Chondrocyte (in vitro differentiated cells): Measurements from ENCODE around the gene LILRA2. TPM values are rescaled to one million over a fixed set of nuclear protein-coding genes. Genes with fewer than 3 reads are reported as not detected.
"Not testable (repeated sequence)": the region's sequence is repeated elsewhere in the genome, so short reads cannot be mapped to it uniquely, and the experiment has no call there.

Source experiments
- DNase-seq: peaks from one replicate; pipeline ENCODE4 v3.0.0; 2021; ENCODE audit warnings: mixed read lengths, low spot score
- H3K27ac Mint-ChIP-seq: one replicate; pipeline ENCODE4 v1.8.0; 2021; ENCODE audit warnings: mild to moderate bottlenecking, moderate library complexity, mixed read lengths; ENCODE audit not compliant: unreplicated experiment
- H3K27me3 Mint-ChIP-seq: 2 replicates; pipeline ENCODE4 v1.8.0; 2021; ENCODE audit warnings: low read depth, mixed read lengths
- H3K36me3 Mint-ChIP-seq: 2 replicates; pipeline ENCODE4 v1.8.0; 2021; ENCODE audit warnings: low read depth, mixed read lengths
- H3K4me1 Mint-ChIP-seq: 2 replicates; pipeline ENCODE4 v1.8.0; 2021; ENCODE audit warnings: low read depth, mild to moderate bottlenecking, mixed read lengths
- H3K4me3 Mint-ChIP-seq: one replicate; pipeline ENCODE4 v1.8.0; 2021; ENCODE audit warnings: mild to moderate bottlenecking, moderate library complexity, mixed read lengths; ENCODE audit not compliant: unreplicated experiment
- H3K9me3 Mint-ChIP-seq: 2 replicates; pipeline ENCODE4 v1.8.0; 2021; ENCODE audit warnings: low read depth, mixed read lengths
- total RNA-seq: library from RNA; stranded (reverse); gene quantifications from 3 replicates; pipeline ENCODE4 v1.2.1, GENCODE V29; 2021
- TF ChIP-seq, protein P1 (sequence below): fragments of 200-600 bp; sonication (generic); IDR thresholded peaks from 2 replicates; pipeline ENCODE4 v1.5.0; 2021; ENCODE audit warnings: antibody characterized with exemption, mild to moderate bottlenecking, moderate library complexity

The LILRA2 gene
- total RNA-seq, 1 donor from 2014 or later: not detected

DNA sequence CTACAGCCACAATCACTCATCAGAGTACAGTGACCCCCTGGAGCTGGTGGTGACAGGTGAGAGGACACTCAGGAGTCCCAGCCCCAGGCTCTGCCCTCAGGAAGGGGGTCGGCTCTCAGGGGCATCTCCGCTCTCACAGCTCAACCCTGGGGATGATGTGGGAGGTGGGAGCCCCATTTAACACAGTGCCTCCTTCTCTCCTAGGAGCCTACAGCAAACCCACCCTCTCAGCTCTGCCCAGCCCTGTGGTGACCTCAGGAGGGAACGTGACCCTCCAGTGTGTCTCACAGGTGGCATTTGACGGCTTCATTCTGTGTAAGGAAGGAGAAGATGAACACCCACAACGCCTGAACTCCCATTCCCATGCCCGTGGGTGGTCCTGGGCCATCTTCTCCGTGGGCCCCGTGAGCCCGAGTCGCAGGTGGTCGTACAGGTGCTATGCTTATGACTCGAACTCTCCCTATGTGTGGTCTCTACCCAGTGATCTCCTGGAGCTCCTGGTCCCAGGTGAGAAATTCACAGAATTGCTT is 1.0 kb downstream of the LILRA2 start:
- H3K27ac Mint-ChIP-seq: no peak overlapping the region
- no peak overlapping the region for H3K4me3 Mint-ChIP-seq
- TF ChIP-seq, protein P1, sequence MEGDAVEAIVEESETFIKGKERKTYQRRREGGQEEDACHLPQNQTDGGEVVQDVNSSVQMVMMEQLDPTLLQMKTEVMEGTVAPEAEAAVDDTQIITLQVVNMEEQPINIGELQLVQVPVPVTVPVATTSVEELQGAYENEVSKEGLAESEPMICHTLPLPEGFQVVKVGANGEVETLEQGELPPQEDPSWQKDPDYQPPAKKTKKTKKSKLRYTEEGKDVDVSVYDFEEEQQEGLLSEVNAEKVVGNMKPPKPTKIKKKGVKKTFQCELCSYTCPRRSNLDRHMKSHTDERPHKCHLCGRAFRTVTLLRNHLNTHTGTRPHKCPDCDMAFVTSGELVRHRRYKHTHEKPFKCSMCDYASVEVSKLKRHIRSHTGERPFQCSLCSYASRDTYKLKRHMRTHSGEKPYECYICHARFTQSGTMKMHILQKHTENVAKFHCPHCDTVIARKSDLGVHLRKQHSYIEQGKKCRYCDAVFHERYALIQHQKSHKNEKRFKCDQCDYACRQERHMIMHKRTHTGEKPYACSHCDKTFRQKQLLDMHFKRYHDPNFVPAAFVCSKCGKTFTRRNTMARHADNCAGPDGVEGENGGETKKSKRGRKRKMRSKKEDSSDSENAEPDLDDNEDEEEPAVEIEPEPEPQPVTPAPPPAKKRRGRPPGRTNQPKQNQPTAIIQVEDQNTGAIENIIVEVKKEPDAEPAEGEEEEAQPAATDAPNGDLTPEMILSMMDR: no peak
- peaks cover 26% of the 10 kb centered on the region for H3K9me3 Mint-ChIP-seq
- no peaks in the 10 kb centered on the region for H3K27me3 Mint-ChIP-seq
- no peaks in the 10 kb centered on the region for H3K4me1 Mint-ChIP-seq
- no peak for DNase-seq
- no peaks in the 10 kb centered on the region for H3K36me3 Mint-ChIP-seq

DNA sequence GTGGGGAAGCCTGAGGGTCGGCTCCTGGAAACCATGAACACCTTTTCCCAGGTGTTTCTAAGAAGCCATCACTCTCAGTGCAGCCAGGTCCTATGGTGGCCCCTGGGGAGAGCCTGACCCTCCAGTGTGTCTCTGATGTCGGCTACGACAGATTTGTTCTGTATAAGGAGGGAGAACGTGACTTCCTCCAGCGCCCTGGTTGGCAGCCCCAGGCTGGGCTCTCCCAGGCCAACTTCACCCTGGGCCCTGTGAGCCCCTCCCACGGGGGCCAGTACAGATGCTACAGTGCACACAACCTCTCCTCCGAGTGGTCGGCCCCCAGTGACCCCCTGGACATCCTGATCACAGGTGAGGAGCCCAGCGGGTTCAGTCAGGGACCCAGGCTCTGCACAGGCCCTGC is 1.6 kb downstream of the LILRA2 start:
- H3K4me3 Mint-ChIP-seq, H3K4me1 Mint-ChIP-seq, H3K36me3 Mint-ChIP-seq, H3K27ac Mint-ChIP-seq, DNase-seq, H3K27me3 Mint-ChIP-seq: not testable (repeated sequence)
- peaks cover 24% of the 10 kb centered on the region for H3K9me3 Mint-ChIP-seq

- no peaks in the 10 kb centered on the region for H3K27me3 Mint-ChIP-seq
- no peaks in the 10 kb centered on the region for H3K4me1 Mint-ChIP-seq
- peaks cover 24% of the 10 kb centered on the region for H3K9me3 Mint-ChIP-seq
- H3K4me3 Mint-ChIP-seq: no peak overlapping the region
- H3K36me3 Mint-ChIP-seq: no peaks in the 10 kb centered on the region
- TF ChIP-seq, protein P1: no peak
- no peak overlapping the region for H3K27ac Mint-ChIP-seq
- no peak for DNase-seq
Observed at GRCh38 chr19:54576411-54576976, 2.9 kb downstream of the LILRA2 start.

GRCh38 chr19:54577334-54577733 is 3.7 kb downstream of the LILRA2 start:
- no peak for DNase-seq
- Mint-ChIP-seq H3K4me1 (no peaks in the 10 kb centered on the region), H3K4me3 (no peak overlapping the region), H3K36me3 (no peaks in the 10 kb centered on the region), H3K27me3 (no peaks in the 10 kb centered on the region), H3K27ac (no peak overlapping the region), H3K9me3 (peaks cover 28% of the 10 kb centered on the region)
- TF ChIP-seq, protein P1: no peak

DNA sequence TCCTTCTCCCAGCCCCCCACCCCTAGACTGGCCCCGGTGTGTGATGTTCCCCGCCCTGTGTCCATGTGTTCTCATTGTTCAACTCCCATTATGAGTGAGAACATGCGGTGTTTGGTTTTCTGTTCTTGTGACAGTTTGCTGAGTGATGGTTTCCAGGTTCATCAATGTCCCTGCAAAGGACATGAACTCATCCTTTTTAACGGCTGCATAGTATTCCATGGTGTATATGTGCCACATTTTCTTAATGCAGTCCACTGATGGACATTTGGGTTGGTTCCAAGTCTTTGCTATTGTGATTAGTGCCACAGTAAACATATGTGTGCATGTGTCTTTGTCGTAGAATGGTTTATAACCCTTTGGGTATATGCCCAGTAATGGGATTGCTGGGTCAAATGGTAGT is 4.7 kb downstream of the LILRA2 start:
- not testable (repeated sequence) for H3K4me3 Mint-ChIP-seq, H3K27ac Mint-ChIP-seq, H3K27me3 Mint-ChIP-seq, H3K36me3 Mint-ChIP-seq, DNase-seq, H3K4me1 Mint-ChIP-seq
- peaks cover 32% of the 10 kb centered on the region for H3K9me3 Mint-ChIP-seq

DNA sequence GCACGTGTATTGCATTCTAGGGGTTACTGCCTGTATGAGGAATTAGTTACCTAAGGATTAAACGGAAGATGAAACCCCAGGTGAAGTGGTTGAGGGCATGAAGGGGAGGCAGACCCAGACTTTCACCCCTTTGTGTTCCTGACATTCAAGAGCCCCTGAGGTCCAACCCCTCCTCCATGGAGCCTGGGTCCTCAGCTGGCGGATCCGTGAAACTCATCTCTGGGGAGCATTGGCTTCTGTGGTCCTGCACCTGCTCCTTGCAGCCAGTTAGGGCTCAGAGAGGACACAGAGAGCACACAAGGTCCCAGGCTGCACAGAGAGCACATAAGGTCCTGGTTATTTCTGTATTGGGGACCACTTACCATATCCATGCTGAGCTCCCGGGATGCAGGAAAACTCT is 12.8 kb downstream of the LILRA2 start:
- Mint-ChIP-seq H3K36me3 (no peaks in the 10 kb centered on the region), H3K9me3 (peaks cover 57% of the 10 kb centered on the region), H3K4me1 (no peaks in the 10 kb centered on the region), H3K27me3 (no peaks in the 10 kb centered on the region), H3K4me3 (no peak overlapping the region), H3K27ac (no peak overlapping the region)
- no peak for DNase-seq
- TF ChIP-seq, protein P1: no peak
